ENCODE data around the gene PGAM5.

DNA sequence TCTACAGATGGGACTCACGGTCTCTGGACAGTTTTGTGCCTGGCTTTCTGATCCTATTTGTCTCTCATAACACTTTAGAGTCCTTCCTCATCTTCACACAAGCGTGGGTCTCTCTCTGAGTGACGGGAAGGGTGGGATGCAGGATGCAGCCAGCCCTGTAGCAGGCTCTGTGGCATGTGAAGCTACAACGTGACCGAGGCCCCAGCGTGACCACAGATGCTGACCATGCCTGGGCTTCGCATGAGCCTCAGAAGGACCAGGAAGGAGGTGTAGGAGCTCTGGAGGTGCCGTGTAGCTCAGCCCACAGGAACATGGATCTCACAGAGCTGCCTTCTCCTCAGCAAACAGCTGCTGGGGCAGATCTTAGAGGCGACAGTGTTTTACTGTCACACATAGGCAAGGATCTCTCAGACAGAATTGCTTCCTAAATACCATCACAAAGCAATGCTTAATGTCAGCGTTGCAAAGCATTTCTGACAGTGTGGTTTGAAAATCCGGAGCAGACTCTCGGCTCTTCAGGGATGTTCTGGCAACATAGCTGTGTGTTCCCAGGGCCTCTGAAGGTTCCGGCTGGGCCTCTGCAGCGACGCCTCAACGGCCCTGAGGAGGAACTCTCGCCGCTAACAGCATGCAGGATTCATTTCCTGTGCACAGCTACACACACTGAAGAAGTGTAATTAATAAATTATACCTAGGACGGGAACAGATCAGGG lies 29.1 kb downstream of the PGAM5 start:
- TF ChIP-seq, protein P1, sequence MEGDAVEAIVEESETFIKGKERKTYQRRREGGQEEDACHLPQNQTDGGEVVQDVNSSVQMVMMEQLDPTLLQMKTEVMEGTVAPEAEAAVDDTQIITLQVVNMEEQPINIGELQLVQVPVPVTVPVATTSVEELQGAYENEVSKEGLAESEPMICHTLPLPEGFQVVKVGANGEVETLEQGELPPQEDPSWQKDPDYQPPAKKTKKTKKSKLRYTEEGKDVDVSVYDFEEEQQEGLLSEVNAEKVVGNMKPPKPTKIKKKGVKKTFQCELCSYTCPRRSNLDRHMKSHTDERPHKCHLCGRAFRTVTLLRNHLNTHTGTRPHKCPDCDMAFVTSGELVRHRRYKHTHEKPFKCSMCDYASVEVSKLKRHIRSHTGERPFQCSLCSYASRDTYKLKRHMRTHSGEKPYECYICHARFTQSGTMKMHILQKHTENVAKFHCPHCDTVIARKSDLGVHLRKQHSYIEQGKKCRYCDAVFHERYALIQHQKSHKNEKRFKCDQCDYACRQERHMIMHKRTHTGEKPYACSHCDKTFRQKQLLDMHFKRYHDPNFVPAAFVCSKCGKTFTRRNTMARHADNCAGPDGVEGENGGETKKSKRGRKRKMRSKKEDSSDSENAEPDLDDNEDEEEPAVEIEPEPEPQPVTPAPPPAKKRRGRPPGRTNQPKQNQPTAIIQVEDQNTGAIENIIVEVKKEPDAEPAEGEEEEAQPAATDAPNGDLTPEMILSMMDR (IDR thresholded peaks at IDR 0.05): no peak
- no peak for TF ChIP-seq POLR2A (IDR thresholded peaks at IDR 0.05)
